AG10803 (cell line): Measurements from ENCODE around the gene NOC2L.

ENCODE experiments used
- DNase-seq: peaks from one replicate; pipeline ENCODE4 v3.0.0; 2010; ENCODE audit warnings: low read depth
- H3K4me3 ChIP-seq: 2 replicates; pipeline ENCODE4 v1.5.1; 2011; ENCODE audit warnings: mild to moderate bottlenecking, low read length, control low read depth
- CTCF ChIP-seq: conservative IDR thresholded peaks from 2 replicates; pipeline ENCODE4 v1.5.1; 2011; ENCODE audit warnings: mild to moderate bottlenecking, low read length, control low read depth, inconsistent platforms

Gene NOC2L

GRCh38 chr1:931380-932172 lies 27.5 kb downstream of the NOC2L start:
- no peak for DNase-seq
- no peak for TF ChIP-seq CTCF
- H3K4me3 ChIP-seq: no peak overlapping the region

GRCh38 chr1:930633-931138 lies 28.4 kb downstream of the NOC2L start:
- TF ChIP-seq CTCF: no peak
- no peak overlapping the region for H3K4me3 ChIP-seq
- no peak for DNase-seq

- no peak for DNase-seq
- no peak for TF ChIP-seq CTCF
- no peak overlapping the region for H3K4me3 ChIP-seq
Observed at GRCh38 chr1:929712-930632, 29.1 kb downstream of the NOC2L start.

GRCh38 chr1:928825-929661 lies 30.0 kb downstream of the NOC2L start:
- DNase-seq: no peak

GRCh38 chr1:927748-928147 lies 31.3 kb downstream of the NOC2L start:
- no peak for DNase-seq
- no peak overlapping the region for H3K4me3 ChIP-seq
- no peak for TF ChIP-seq CTCF

More at GRCh38 chr1:928825-929661, 30.0 kb downstream of the NOC2L start:
- H3K4me3 ChIP-seq: no peak overlapping the region
- TF ChIP-seq CTCF: no peak

GRCh38 chr1:927234-927633 lies 31.8 kb downstream of the NOC2L start:
- DNase-seq: no peak
- TF ChIP-seq CTCF: no peak
- H3K4me3 ChIP-seq: no peak overlapping the region
